ENCODE measurements around the gene ADCY9.

- TF ChIP-seq EZH2phosphoT487 (IDR thresholded peaks at IDR 0.05; ENCODE audit: borderline replicate concordance, low read length) (no peak), CTCF (IDR thresholded peaks at IDR 0.05; ENCODE audit: low read depth, low read length, poor library complexity, severe bottlenecking) (no peak)
Observed at GRCh38 chr16:3963203-3963602, 153.0 kb downstream of the ADCY9 start.

Data from DOHH2 (cell line).